ENCODE data around the gene FXYD6.

DNA sequence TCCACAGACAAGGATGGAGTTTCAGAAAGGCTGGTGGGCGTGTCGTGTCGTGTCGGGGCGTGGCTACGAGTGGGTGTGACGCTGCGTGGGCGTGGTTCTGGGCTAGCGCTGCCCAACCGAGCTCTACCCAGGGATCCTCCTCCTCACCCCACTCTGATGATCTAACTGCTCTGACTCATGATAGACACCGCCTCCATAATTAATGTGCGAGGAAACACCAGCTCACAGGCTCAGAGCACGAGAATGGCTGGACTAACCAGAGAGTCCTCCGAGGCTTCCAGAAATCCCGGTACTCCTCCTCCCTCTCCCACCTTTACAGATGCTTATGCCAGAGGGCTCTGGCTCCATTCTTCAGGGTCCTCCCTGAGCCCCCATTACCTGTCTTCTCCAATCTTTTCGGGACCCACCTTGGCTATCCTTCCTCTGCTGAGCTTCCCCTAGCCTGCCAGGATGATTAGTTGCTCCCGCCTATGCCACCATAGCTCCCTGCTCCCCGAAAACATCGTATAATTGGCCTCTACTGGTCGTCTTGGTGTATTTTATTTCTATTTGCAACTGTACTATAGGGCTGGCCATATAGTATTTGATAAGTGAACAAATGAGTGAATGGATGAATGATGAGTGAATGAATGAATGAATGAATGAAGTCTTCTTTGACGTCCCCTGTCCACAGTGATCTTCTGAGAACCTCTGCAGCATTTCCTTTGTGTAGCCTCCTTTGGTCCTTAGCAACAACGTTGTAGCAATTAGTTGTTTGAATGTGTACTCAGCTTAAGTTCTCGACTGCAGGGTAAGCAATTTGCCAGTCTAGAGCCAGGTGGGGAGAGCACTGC, 31.0 kb upstream of the FXYD6 start:
- TF ChIP-seq, protein P1, sequence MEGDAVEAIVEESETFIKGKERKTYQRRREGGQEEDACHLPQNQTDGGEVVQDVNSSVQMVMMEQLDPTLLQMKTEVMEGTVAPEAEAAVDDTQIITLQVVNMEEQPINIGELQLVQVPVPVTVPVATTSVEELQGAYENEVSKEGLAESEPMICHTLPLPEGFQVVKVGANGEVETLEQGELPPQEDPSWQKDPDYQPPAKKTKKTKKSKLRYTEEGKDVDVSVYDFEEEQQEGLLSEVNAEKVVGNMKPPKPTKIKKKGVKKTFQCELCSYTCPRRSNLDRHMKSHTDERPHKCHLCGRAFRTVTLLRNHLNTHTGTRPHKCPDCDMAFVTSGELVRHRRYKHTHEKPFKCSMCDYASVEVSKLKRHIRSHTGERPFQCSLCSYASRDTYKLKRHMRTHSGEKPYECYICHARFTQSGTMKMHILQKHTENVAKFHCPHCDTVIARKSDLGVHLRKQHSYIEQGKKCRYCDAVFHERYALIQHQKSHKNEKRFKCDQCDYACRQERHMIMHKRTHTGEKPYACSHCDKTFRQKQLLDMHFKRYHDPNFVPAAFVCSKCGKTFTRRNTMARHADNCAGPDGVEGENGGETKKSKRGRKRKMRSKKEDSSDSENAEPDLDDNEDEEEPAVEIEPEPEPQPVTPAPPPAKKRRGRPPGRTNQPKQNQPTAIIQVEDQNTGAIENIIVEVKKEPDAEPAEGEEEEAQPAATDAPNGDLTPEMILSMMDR (IDR thresholded peaks at IDR 0.05) = no peak
- TF ChIP-seq POLR2A (IDR thresholded peaks at IDR 0.05) = peak in 1 of 2 donors; percentile 23
- peak in 2 of 4 donors; percentile 19 to 86 for TF ChIP-seq POLR2AphosphoS5 (IDR thresholded peaks at IDR 0.05)
- TF ChIP-seq EP300 (IDR thresholded peaks at IDR 0.05) = no peak

Data from sigmoid colon (tissue), 4 donors.